HFF-Myc (cell line): ENCODE measurements around the gene HABP2.

Experiments used
- DNase-seq: peaks from one replicate; pipeline ENCODE4 v3.0.0-alpha.2; 2011; ENCODE audit warnings: low read depth; ENCODE audit errors: extremely low read depth
- H3K4me3 ChIP-seq: replicated peaks from 2 replicates; pipeline ENCODE4 v1.5.1; 2011; ENCODE audit warnings: low read depth, mild to moderate bottlenecking, control low read depth, low read length
- CTCF ChIP-seq: IDR thresholded peaks from 2 replicates; pipeline ENCODE4 v1.5.1; 2012; ENCODE audit warnings: mild to moderate bottlenecking, low read depth, low read length, control low read depth; ENCODE audit errors: missing control alignments

The HABP2 gene

DNA sequence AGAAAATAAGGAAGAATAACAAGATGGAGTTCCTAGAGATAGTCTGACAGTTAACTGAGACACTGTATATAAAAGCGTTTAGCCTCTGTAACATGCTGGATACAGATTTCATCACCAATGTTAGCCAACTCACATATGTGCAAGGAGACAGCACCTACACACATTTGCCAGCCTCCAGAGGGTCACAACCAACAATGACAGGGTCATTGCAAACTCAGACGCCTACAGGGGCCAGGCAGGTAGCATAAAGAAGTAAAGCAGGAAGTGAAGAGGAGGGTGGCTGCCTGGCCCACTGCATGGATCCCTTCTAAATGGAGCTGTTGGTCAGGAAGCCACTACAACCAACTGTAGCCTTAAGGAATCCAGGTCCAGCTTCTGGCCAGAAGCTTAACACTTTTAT lies 60.6 kb downstream of the HABP2 start:
- TF ChIP-seq CTCF: no peak
- no peak overlapping the region for H3K4me3 ChIP-seq
- DNase-seq: no peak

DNA sequence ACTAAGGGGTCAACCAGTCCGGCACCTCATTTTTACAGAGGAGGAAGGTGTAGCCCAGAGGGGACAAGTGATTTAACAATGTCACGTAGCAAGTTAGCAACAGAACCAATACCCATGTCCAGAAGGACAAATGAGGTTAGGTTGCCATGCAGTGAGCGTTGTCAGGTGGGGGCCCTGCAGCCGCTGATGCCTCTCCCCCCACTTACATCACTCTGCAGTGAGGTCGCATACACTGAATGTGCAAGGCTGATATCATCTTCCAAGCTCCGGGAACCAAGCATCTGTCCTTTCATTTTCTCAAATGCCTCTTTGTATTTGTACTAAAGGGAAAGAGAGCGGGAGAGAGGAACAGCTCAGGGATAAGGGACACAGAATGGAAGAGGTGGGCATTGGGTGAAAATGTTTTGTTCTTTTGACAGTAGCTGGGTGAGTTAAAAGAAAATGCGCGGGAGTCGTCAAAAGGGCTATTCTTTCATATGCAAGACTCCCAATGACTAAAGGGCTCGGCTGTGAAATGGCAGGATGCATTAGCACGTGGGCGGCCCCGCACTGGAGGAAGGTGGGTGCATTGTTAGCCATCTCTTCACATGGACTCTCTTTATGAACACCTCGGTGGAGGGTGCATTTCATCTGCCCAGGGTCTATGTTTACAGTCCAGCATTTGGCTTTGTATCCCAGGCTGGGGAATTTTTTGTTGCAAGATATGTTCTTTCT lies 61.3 kb downstream of the HABP2 start:
- no peak for DNase-seq
- no peak overlapping the region for H3K4me3 ChIP-seq
- TF ChIP-seq CTCF: no peak

GRCh38 chr10:113616244-113617074 lies 63.6 kb downstream of the HABP2 start:
- no peak overlapping the region for H3K4me3 ChIP-seq
- no peak for DNase-seq
- TF ChIP-seq CTCF: peak; percentile 56

DNA sequence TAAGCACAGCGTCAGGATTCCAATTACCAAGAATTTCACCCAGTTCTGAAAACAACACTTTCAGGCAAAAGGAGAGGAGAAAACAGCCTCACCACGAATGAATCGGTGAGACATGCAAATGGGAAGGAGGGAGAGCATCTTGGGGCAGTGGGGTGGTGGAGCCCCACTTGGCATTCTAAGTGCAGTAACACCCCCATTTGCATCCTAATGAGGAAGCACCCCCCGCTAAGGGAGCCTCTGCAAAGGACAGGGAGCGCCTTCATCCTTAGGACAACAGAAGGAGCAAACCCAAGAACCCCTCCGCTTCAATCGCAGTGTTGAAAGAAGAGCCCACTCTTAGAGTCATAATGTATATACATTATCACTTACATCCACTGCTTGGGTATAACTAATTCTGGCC lies 64.2 kb downstream of the HABP2 start:
- no peak for DNase-seq
- H3K4me3 ChIP-seq: no peak overlapping the region
- TF ChIP-seq CTCF: no peak

GRCh38 chr10:113618338-113618737 lies 65.5 kb downstream of the HABP2 start:
- no peak for TF ChIP-seq CTCF
- no peak overlapping the region for H3K4me3 ChIP-seq
- no peak for DNase-seq

GRCh38 chr10:113619401-113619800 lies 66.5 kb downstream of the HABP2 start:
- no peak for TF ChIP-seq CTCF
- no peak for DNase-seq
- H3K4me3 ChIP-seq: no peak overlapping the region
